GM21423 (cell line): ENCODE measurements around the gene INPP5A.

Experiments
- ATAC-seq: cut with Tn5 transposase; IDR thresholded peaks from one replicate; pipeline ENCODE4 v1.9.1; 2021; ENCODE audit warnings: mild to moderate bottlenecking, moderate library complexity; ENCODE audit not compliant: unreplicated experiment

The INPP5A gene

GRCh38 chr10:132577350-132578003, 39.9 kb downstream of the INPP5A start:
- no peak for ATAC-seq

GRCh38 chr10:132578287-132578951, 40.8 kb downstream of the INPP5A start:
- no peak for ATAC-seq

GRCh38 chr10:132579027-132579859, 41.7 kb downstream of the INPP5A start:
- ATAC-seq: no peak

GRCh38 chr10:132580143-132580542, 42.6 kb downstream of the INPP5A start:
- no peak for ATAC-seq

- no peak for ATAC-seq
Measured at GRCh38 chr10:132580617-132581016, 43.0 kb downstream of the INPP5A start.

- no peak for ATAC-seq
Measured at GRCh38 chr10:132582137-132582536, 44.5 kb downstream of the INPP5A start.

- no peak for ATAC-seq
Measured at GRCh38 chr10:132582771-132583170, 45.2 kb downstream of the INPP5A start.

GRCh38 chr10:132583456-132583855, 45.9 kb downstream of the INPP5A start:
- no peak for ATAC-seq

- no peak for ATAC-seq
Measured at GRCh38 chr10:132584081-132584480, 46.5 kb downstream of the INPP5A start.

- ATAC-seq: no peak
Measured at GRCh38 chr10:132585732-132586722, 48.4 kb downstream of the INPP5A start.

GRCh38 chr10:132586739-132587138, 49.2 kb downstream of the INPP5A start:
- no peak for ATAC-seq

GRCh38 chr10:132587175-132587574, 49.6 kb downstream of the INPP5A start:
- no peak for ATAC-seq

GRCh38 chr10:132588301-132589013, 50.9 kb downstream of the INPP5A start:
- ATAC-seq: peak; percentile 52

GRCh38 chr10:132589015-132589414, 51.4 kb downstream of the INPP5A start:
- ATAC-seq: no peak

- no peak for ATAC-seq
Measured at GRCh38 chr10:132589681-132590080, 52.1 kb downstream of the INPP5A start.

GRCh38 chr10:132590094-132590751, 52.6 kb downstream of the INPP5A start:
- ATAC-seq: no peak

GRCh38 chr10:132590752-132591121, 53.1 kb downstream of the INPP5A start:
- no peak for ATAC-seq

- no peak for ATAC-seq
Measured at GRCh38 chr10:132591166-132591971, 53.8 kb downstream of the INPP5A start.
